H7 (cell line): ENCODE results near the gene SEC16A. TPM values are rescaled to one million over a fixed set of nuclear protein-coding genes. Genes with fewer than 3 reads are reported as not detected.
"Not testable (repeated sequence)": the region's sequence is repeated elsewhere in the genome, so short reads cannot be mapped to it uniquely, and the experiment has no call there.

ENCODE experiments used
- DNase-seq: peaks from one replicate; pipeline ENCODE4 v3.0.0; 2012
- H3K27me3 ChIP-seq: 2 replicates; pipeline ENCODE4 v1.6.0; 2011; ENCODE audit warnings: mild to moderate bottlenecking, low read length; ENCODE audit not compliant: control insufficient read depth, insufficient read depth
- H3K36me3 ChIP-seq: replicated peaks from 2 replicates; pipeline ENCODE4 v1.5.1; 2011; ENCODE audit warnings: low read length; ENCODE audit not compliant: control insufficient read depth, insufficient read depth
- H3K4me3 ChIP-seq: 2 replicates; pipeline ENCODE4 v1.5.1; 2011; ENCODE audit warnings: low read depth, mild to moderate bottlenecking, control low read depth, low read length, moderate library complexity; ENCODE audit not compliant: insufficient read depth
- total RNA-seq: library from RNA; depleted of rRNA; stranded (reverse); fragments of >200 nt; shearing (Covaris generic); gene quantifications from 2 replicates; pipeline ENCODE4 v1.2.3, GENCODE V29; 2014

The SEC16A gene
- total RNA-seq, 1 experiment from 2014 or later, result 17.7 TPM

- no peak overlapping the region for H3K4me3 ChIP-seq
- H3K27me3 ChIP-seq, result no peaks in the 10 kb centered on the region
- DNase-seq, result no peak
- H3K36me3 ChIP-seq, result peaks cover 2% of the 10 kb centered on the region
These were observed 51.0 kb downstream of the SEC16A start for GRCh38 chr9:136431782-136432350.

GRCh38 chr9:136430588-136431234 is 52.1 kb downstream of the SEC16A start:
- Histone ChIP-seq H3K27me3 (no peaks in the 10 kb centered on the region), H3K36me3 (peaks cover 2% of the 10 kb centered on the region), H3K4me3 (no peak overlapping the region)
- no peak for DNase-seq

- H3K27me3 ChIP-seq, result no peaks in the 10 kb centered on the region
- DNase-seq, result no peak
- no peak overlapping the region for H3K4me3 ChIP-seq
- peaks cover 2% of the 10 kb centered on the region for H3K36me3 ChIP-seq
These were observed 53.0 kb downstream of the SEC16A start for GRCh38 chr9:136429683-136430491.

GRCh38 chr9:136429075-136429628 is 53.7 kb downstream of the SEC16A start:
- DNase-seq, result no peak

GRCh38 chr9:136426787-136427186 is 56.1 kb downstream of the SEC16A start:
- H3K4me3 ChIP-seq, result no peak overlapping the region
- no peaks in the 10 kb centered on the region for H3K27me3 ChIP-seq
- DNase-seq, result no peak
- peaks cover 17% of the 10 kb centered on the region for H3K36me3 ChIP-seq

More at GRCh38 chr9:136429075-136429628, 53.7 kb downstream of the SEC16A start:
- H3K36me3 ChIP-seq, result peaks cover 5% of the 10 kb centered on the region
- no peaks in the 10 kb centered on the region for H3K27me3 ChIP-seq
- no peak overlapping the region for H3K4me3 ChIP-seq

- H3K4me3 ChIP-seq, H3K27me3 ChIP-seq, DNase-seq: not testable (repeated sequence)
- peaks cover 21% of the 10 kb centered on the region for H3K36me3 ChIP-seq
These were observed 57.5 kb downstream of the SEC16A start for GRCh38 chr9:136425367-136425766.

- DNase-seq, result no peak
- H3K27me3 ChIP-seq, result no peaks in the 10 kb centered on the region
- H3K4me3 ChIP-seq, result no peak overlapping the region
- peaks cover 21% of the 10 kb centered on the region for H3K36me3 ChIP-seq
These were observed 58.0 kb downstream of the SEC16A start for GRCh38 chr9:136424750-136425362.

GRCh38 chr9:136423432-136424146 is 59.3 kb downstream of the SEC16A start:
- Histone ChIP-seq H3K27me3 (no peaks in the 10 kb centered on the region), H3K36me3 (peaks cover 25% of the 10 kb centered on the region), H3K4me3 (no peak overlapping the region)
- no peak for DNase-seq

GRCh38 chr9:136422876-136423275 is 60.0 kb downstream of the SEC16A start:
- Histone ChIP-seq H3K36me3 (peaks cover 31% of the 10 kb centered on the region), H3K4me3 (no peak overlapping the region), H3K27me3 (no peaks in the 10 kb centered on the region)
- no peak for DNase-seq

GRCh38 chr9:136421791-136422190 is 61.0 kb downstream of the SEC16A start:
- Histone ChIP-seq H3K4me3 (no peak overlapping the region), H3K36me3 (peaks cover 37% of the 10 kb centered on the region), H3K27me3 (no peaks in the 10 kb centered on the region)
- DNase-seq, result no peak

- Histone ChIP-seq H3K36me3 (peaks cover 54% of the 10 kb centered on the region), H3K4me3 (no peak overlapping the region), H3K27me3 (no peaks in the 10 kb centered on the region)
- DNase-seq, result no peak
These were observed 63.8 kb downstream of the SEC16A start for GRCh38 chr9:136419092-136419420.

- DNase-seq, result no peak
- no peak overlapping the region for H3K4me3 ChIP-seq
- H3K36me3 ChIP-seq, result peaks cover 58% of the 10 kb centered on the region
- no peaks in the 10 kb centered on the region for H3K27me3 ChIP-seq
These were observed 64.4 kb downstream of the SEC16A start for GRCh38 chr9:136418182-136419091.

- peaks cover 59% of the 10 kb centered on the region for H3K36me3 ChIP-seq
- H3K27me3 ChIP-seq, result no peaks in the 10 kb centered on the region
- H3K4me3 ChIP-seq, result no peak overlapping the region
- no peak for DNase-seq
These were observed 65.9 kb downstream of the SEC16A start for GRCh38 chr9:136416914-136417313.
